HG03469 (cell line): ENCODE measurements around the gene ARHGDIG.

Source experiments
- ATAC-seq: cut with Tn5 transposase; IDR thresholded peaks from one replicate; pipeline ENCODE4 v1.9.1; 2021; ENCODE audit warnings: mild to moderate bottlenecking, moderate library complexity, moderate number of reproducible peaks; ENCODE audit not compliant: unreplicated experiment

Gene ARHGDIG

DNA sequence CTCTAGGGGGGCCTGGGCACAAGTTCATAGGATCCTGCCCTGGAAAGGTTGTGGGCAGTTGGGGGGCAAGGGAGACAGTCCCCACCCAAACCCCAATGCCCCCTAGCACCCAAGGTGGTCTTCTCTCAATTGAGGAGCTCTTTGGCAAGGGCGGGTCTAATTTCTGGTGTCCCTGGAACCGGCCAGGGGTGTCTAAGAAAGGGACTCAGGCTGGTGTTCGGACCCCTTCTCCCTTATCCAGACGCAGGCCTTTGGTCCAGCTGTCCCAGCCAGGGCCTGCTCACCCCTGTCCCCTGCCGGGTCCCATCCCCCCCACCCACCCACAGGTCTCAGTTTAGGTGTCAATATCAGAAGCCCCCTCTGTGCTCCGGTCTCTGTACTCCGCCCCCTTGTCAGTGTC lies 860 bp upstream of the ARHGDIG start:
- no peak for ATAC-seq

- ATAC-seq: no peak
These were observed 358 bp upstream of the ARHGDIG start for GRCh38 chr16:280005-280460.

GRCh38 chr16:280991-281659 lies 734 bp downstream of the ARHGDIG start:
- ATAC-seq: no peak

- ATAC-seq: no peak
These were observed 1.4 kb downstream of the ARHGDIG start for GRCh38 chr16:281660-282255.

GRCh38 chr16:282491-282890 lies 2.1 kb downstream of the ARHGDIG start:
- no peak for ATAC-seq

DNA sequence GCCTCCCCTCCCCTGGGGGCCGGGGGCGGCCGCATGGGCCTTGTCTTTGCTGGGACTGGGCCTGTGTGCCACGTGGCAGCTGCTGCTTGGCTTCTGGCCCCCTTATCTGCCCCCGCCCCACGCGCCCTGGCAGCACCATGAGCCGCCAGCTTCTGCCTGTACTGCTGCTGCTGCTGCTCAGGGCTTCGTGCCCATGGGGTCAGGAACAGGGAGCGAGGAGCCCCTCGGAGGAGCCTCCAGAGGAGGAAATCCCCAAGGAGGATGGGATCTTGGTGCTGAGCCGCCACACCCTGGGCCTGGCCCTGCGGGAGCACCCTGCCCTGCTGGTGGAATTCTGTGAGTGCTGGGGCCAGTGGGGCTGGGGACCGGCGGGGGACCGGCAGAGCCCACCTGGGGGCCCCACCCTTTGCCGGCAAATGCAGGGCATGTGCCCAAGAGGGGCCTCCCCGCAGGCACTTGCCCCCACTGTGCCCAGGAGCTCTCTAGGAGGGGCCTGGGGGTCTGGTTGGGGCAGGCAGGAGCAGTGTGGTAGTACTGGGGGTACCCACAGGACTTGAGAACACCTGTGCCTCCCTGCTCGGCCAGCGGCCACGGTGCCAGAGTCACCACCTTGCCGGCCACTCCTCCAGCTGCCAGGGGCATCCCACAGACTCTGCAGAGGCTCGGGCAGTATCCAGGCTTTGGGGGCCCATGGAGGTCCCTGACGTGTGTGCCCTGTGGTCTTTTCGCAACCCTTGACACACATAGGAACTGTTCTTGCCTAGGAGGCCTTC lies 2.8 kb downstream of the ARHGDIG start, which contains the start of gene PDIA2:
Gene PDIA2 (plus strand): TSS at position 132 of the 773 bp plus-strand sequence. CDS start 6 bp downstream, at position 138.
- ATAC-seq: no peak

DNA sequence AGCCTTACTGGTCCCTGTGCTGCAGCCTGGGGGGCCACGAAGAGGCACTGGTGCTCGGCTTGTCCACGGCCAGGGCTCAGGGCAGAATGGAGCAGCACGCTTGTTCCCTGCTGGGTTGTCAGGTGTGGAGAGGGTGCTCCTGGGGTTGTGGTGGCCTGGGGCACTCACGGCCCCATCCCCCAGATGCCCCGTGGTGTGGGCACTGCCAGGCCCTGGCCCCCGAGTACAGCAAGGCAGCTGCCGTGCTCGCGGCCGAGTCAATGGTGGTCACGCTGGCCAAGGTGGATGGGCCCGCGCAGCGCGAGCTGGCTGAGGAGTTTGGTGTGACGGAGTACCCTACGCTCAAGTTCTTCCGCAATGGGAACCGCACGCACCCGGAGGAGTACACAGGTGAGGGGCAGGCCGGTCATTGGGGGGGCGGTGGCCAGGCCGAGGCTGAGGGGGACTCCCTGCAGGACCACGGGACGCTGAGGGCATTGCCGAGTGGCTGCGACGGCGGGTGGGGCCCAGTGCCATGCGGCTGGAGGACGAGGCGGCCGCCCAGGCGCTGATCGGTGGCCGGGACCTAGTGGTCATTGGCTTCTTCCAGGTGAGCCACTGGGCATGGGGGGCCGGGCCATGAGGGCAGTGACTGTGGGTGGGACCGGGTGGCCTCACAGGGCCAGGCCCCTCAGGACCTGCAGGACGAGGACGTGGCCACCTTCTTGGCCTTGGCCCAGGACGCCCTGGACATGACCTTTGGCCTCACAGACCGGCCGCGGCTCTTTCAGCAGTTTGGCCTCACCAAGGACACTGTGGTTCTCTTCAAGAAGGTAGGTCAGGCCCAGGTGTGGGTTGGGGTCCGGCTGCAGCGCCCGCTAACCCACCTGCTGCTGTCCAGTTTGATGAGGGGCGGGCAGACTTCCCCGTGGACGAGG lies 4.1 kb downstream of the ARHGDIG start:
- no peak for ATAC-seq

GRCh38 chr16:285146-286055 lies 5.0 kb downstream of the ARHGDIG start:
- ATAC-seq: no peak

DNA sequence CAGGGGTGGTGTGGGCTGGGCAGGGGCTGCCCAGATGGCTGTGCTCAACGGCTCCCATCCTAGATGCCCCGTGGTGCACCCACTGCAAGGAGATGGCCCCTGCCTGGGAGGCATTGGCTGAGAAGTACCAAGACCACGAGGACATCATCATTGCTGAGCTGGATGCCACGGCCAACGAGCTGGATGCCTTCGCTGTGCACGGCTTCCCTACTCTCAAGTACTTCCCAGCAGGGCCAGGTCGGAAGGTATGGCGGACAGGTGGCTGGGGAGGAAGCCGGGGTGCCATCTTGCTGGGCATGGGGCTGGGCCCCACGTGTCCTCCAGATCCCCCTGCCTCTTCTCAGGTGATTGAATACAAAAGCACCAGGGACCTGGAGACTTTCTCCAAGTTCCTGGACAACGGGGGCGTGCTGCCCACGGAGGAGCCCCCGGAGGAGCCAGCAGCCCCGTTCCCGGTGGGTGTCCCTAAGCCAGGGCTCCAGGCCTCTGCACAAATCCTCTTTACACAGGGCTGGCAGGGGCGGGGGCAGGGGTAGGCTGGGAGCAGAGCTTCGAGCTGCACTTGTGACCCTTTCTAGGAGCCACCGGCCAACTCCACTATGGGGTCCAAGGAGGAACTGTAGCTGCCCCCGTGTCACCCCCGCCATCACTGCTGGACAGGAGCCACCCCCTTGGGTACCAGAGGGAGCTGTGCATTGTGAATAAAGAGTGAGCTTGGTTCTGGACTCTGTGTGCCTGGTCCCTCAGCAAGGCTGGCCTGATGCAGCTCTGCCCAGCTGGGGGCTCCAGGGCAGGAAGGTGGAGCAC lies 6.3 kb downstream of the ARHGDIG start:
- ATAC-seq: no peak

DNA sequence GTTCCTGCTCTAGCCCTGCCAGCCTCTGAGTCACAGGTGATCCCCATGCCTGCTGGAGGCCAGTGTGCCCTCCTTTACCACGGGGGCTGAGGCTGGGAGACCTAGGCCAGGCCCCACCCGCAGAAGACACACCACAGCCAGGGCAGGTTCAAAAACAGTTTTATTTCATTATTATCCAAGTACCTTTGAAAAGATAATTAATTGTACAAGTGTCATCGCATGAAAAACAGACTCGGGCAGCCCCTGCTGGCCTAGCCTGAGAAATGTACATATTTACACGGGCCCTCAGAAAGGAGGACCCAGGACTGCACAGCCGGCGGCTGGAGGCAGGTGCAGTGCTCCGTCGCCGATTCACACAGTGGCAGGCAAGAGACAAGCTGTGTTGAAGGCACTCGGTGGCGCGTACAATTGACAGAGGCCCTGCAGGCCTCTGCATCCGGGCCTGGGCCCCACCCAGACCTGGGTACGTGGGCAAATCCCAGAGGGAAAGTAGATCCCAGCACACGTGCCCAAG lies 7.0 kb downstream of the ARHGDIG start:
- ATAC-seq: no peak

GRCh38 chr16:287981-288920 lies 7.9 kb downstream of the ARHGDIG start:
- no peak for ATAC-seq

GRCh38 chr16:289395-289997 lies 9.1 kb downstream of the ARHGDIG start:
- no peak for ATAC-seq

- no peak for ATAC-seq
These were observed 9.8 kb downstream of the ARHGDIG start for GRCh38 chr16:290015-290680.

GRCh38 chr16:290681-291405 lies 10.5 kb downstream of the ARHGDIG start:
- ATAC-seq: no peak

DNA sequence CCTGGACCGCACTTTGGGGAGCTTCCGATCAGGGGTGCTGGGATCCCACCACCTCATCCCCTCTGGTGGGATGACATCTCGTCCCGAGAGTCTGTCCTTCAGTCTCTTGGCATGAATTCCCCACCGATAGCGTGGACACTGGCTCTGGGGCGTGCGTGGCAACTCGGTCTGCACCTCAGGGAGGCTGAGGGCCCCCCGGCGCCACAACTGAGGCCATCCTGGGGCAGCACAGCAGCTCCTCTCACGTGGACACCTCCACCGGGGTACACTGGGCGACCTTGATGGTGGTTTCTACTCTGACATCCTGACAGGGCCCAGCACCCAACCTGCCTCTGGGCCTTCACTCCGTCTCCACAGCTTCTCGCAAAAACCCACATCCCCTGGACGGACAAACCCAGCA lies 11.1 kb downstream of the ARHGDIG start:
- ATAC-seq: no peak
